ENCODE measurements around the gene NEDD9. TPM values are rescaled to one million over a fixed set of nuclear protein-coding genes. Genes with fewer than 3 reads are reported as not detected.

Gene NEDD9
- total and polyA plus RNA-seq, 4 donors: 7.5 to 16.8 (median 11.7) TPM

DNA sequence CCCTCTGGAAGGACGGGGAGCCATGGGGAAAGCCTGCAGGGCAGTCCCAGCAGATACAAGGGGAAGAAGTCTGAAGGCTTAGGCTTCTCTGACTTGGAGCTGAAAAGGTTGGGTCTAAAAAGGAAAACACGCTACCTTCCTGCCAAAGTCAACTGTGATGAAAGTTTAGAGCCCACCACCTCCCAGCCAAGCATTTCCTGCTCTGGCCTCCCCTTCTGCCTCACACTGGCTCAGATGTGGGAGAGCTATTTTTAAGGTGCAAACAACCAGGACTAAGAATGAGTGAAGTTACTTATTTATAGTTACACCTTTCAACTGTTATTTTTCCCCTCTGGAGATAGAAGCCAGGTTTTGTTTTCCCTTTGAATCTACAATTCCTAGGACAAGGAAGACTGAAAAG is 21.2 kb downstream of the NEDD9 start:
- no peak for DNase-seq (ENCODE audit: low spot score)
- Histone ChIP-seq H3K9ac (ENCODE audit: low read depth in 1 of 2, low read length in 2 of 2) (no peak overlapping the region), H3K4me3 (ENCODE audit: low read depth in 1 of 3, low read length in 3 of 3) (no peak overlapping the region), H3K27ac (ENCODE audit: low read depth in 1 of 2, low read length in 2 of 2) (no peak overlapping the region), H3K9me3 (ENCODE audit: control insufficient read depth in 4 of 4, low read length in 3 of 4) (no peaks in the 10 kb centered on the region), H3K27me3 (ENCODE audit: control insufficient read depth in 4 of 4, insufficient read depth in 4 of 4, low read length in 3 of 4) (no peaks in the 10 kb centered on the region), H3K36me3 (ENCODE audit: control insufficient read depth in 4 of 4, insufficient read depth in 3 of 4, low read depth in 1 of 4, low read length in 3 of 4) (peaks cover 0 to 2% (median 0%) of the 10 kb centered on the region in 4 donors), H3K4me1 (ENCODE audit: control insufficient read depth in 4 of 4, insufficient read depth in 4 of 4, low read length in 3 of 4) (no peaks in the 10 kb centered on the region)
- TF ChIP-seq FOXA1 (IDR thresholded peaks at IDR 0.05) (no peak), YY1 (IDR thresholded peaks at IDR 0.05) (no peak), TAF1 (conservative IDR thresholded peaks at IDR 0.05) (no peak), HNF4G (IDR thresholded peaks at IDR 0.05) (no peak), SP1 (IDR thresholded peaks at IDR 0.05) (no peak), RAD21 (IDR thresholded peaks at IDR 0.05) (no peak), GABPA (IDR thresholded peaks at IDR 0.05 in 1 of 2, conservative IDR thresholded peaks at IDR 0.05 in 1 of 2) (no peak), HNF4A (conservative IDR thresholded peaks at IDR 0.05) (no peak)
- TF ChIP-seq, protein P1, sequence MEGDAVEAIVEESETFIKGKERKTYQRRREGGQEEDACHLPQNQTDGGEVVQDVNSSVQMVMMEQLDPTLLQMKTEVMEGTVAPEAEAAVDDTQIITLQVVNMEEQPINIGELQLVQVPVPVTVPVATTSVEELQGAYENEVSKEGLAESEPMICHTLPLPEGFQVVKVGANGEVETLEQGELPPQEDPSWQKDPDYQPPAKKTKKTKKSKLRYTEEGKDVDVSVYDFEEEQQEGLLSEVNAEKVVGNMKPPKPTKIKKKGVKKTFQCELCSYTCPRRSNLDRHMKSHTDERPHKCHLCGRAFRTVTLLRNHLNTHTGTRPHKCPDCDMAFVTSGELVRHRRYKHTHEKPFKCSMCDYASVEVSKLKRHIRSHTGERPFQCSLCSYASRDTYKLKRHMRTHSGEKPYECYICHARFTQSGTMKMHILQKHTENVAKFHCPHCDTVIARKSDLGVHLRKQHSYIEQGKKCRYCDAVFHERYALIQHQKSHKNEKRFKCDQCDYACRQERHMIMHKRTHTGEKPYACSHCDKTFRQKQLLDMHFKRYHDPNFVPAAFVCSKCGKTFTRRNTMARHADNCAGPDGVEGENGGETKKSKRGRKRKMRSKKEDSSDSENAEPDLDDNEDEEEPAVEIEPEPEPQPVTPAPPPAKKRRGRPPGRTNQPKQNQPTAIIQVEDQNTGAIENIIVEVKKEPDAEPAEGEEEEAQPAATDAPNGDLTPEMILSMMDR (IDR thresholded peaks at IDR 0.05; ENCODE audit: low read depth, low read length, missing input control): no peak
- TF ChIP-seq, protein P2, sequence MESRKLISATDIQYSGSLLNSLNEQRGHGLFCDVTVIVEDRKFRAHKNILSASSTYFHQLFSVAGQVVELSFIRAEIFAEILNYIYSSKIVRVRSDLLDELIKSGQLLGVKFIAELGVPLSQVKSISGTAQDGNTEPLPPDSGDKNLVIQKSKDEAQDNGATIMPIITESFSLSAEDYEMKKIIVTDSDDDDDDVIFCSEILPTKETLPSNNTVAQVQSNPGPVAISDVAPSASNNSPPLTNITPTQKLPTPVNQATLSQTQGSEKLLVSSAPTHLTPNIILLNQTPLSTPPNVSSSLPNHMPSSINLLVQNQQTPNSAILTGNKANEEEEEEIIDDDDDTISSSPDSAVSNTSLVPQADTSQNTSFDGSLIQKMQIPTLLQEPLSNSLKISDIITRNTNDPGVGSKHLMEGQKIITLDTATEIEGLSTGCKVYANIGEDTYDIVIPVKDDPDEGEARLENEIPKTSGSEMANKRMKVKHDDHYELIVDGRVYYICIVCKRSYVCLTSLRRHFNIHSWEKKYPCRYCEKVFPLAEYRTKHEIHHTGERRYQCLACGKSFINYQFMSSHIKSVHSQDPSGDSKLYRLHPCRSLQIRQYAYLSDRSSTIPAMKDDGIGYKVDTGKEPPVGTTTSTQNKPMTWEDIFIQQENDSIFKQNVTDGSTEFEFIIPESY (IDR thresholded peaks at IDR 0.05): no peak
- TF ChIP-seq, protein P3, sequence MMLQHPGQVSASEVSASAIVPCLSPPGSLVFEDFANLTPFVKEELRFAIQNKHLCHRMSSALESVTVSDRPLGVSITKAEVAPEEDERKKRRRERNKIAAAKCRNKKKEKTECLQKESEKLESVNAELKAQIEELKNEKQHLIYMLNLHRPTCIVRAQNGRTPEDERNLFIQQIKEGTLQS (IDR thresholded peaks at IDR 0.05): no peak
- 86% methylated on average over 2 of the region's 2 CpGs for WGBS

DNA sequence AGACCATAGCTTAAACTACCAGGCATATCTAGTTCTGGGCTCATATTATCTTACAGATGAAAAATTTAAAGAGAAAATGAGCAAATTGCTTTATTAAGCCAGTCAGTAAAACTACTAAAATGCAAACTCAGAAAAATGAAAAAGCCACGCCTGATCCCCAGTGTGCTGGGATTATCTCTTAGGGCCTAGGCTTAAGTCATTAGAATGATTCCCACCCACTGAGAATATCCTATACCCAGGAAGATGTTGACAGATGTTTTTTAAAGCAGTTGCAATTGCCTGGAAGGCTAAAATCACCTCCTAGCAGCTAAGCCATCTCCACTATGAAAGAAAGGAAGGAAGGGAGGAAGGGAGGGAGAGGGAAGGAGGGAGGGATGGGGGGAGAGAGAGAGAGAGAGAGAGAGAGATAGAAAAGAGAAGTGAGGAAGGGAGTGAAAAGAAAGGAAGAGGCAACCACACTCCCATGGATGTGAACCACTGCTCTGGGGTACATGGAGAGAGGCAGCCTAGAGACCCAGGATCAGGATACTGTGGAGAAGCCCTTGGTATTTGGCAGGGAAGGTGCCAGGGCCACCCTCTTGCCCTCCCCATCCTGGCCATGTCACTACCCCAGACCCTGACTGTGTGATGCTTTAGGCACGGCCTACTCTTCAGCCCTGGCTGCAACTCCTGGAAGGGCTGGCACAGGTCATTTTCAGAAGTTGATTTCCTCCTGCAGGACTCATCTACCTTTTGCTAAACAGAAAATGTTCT is 21.9 kb downstream of the NEDD9 start:
- no peak overlapping the region for H3K4me3 ChIP-seq (ENCODE audit: low read depth in 1 of 3, low read length in 3 of 3)
- H3K4me1 ChIP-seq (ENCODE audit: control insufficient read depth in 4 of 4, insufficient read depth in 4 of 4, low read length in 3 of 4): no peaks in the 10 kb centered on the region
- no peak overlapping the region for H3K27ac ChIP-seq (ENCODE audit: low read depth in 1 of 2, low read length in 2 of 2)
- WGBS: 91% methylated on average over 2 of the region's 2 CpGs
- H3K9ac ChIP-seq (ENCODE audit: low read depth in 1 of 2, low read length in 2 of 2): no peak overlapping the region
- TF ChIP-seq, protein P4, sequence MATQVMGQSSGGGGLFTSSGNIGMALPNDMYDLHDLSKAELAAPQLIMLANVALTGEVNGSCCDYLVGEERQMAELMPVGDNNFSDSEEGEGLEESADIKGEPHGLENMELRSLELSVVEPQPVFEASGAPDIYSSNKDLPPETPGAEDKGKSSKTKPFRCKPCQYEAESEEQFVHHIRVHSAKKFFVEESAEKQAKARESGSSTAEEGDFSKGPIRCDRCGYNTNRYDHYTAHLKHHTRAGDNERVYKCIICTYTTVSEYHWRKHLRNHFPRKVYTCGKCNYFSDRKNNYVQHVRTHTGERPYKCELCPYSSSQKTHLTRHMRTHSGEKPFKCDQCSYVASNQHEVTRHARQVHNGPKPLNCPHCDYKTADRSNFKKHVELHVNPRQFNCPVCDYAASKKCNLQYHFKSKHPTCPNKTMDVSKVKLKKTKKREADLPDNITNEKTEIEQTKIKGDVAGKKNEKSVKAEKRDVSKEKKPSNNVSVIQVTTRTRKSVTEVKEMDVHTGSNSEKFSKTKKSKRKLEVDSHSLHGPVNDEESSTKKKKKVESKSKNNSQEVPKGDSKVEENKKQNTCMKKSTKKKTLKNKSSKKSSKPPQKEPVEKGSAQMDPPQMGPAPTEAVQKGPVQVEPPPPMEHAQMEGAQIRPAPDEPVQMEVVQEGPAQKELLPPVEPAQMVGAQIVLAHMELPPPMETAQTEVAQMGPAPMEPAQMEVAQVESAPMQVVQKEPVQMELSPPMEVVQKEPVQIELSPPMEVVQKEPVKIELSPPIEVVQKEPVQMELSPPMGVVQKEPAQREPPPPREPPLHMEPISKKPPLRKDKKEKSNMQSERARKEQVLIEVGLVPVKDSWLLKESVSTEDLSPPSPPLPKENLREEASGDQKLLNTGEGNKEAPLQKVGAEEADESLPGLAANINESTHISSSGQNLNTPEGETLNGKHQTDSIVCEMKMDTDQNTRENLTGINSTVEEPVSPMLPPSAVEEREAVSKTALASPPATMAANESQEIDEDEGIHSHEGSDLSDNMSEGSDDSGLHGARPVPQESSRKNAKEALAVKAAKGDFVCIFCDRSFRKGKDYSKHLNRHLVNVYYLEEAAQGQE (IDR thresholded peaks at IDR 0.05): no peak
- TF ChIP-seq, protein P2 (IDR thresholded peaks at IDR 0.05): no peak
- TF ChIP-seq YY1 (IDR thresholded peaks at IDR 0.05) (no peak), GABPA (IDR thresholded peaks at IDR 0.05 in 1 of 2, conservative IDR thresholded peaks at IDR 0.05 in 1 of 2) (no peak)
- peaks cover 0 to 2% (median 0%) of the 10 kb centered on the region in 4 donors for H3K36me3 ChIP-seq (ENCODE audit: control insufficient read depth in 4 of 4, insufficient read depth in 3 of 4, low read depth in 1 of 4, low read length in 3 of 4)
- H3K27me3 ChIP-seq (ENCODE audit: control insufficient read depth in 4 of 4, insufficient read depth in 4 of 4, low read length in 3 of 4): no peaks in the 10 kb centered on the region
- no peaks in the 10 kb centered on the region for H3K9me3 ChIP-seq (ENCODE audit: control insufficient read depth in 4 of 4, low read length in 3 of 4)
- no peak for DNase-seq (ENCODE audit: low spot score)

All from liver (tissue), 9 donors.